Frontal cortex (tissue), 4 donors: ENCODE measurements around the gene FRY. TPM values are rescaled to one million over a fixed set of nuclear protein-coding genes. Genes with fewer than 3 reads are reported as not detected.

Experiments
- DNase-seq, 2 donors: peaks; one replicate each; pipeline ENCODE4 v3.0.0; 2012; ENCODE audit warnings: low spot score in 2 of 2
- FAIRE-seq: peaks from 2 replicates; lab custom pipeline; 2012; peaks lifted over from hg19 to GRCh38; lab: Jason Lieb, UNC
- total RNA-seq: library from RNA; depleted of rRNA; stranded (reverse); fragments of >200 nt; gene quantifications from one replicate; pipeline ENCODE4 v1.2.3, GENCODE V29; 2014
- donor health status: control.
- donor health status: control.
- donor health status: control.

The FRY gene
- total RNA-seq, 1 donor from 2014 or later = 55.4 TPM

DNA sequence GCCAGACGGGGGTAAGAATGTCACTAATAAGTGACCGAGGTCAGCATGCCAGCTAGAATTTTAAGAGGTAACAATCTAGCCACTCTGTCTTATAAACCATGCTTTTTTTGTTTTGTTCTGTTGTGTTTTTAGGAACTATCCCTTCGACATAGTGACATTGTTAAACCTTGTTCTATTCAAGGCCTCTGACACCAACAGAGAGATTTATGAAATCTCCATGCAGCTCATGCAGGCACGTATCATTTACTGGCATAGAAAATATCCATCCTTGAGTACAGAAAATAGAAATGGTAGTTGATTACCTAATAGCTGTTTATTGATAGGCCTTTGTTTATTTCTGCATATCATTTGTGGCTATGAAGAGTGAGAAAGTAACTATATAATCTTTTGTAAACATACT is 170.2 kb downstream of the FRY start:
- DNase-seq = no peak
- no peak for FAIRE-seq

DNA sequence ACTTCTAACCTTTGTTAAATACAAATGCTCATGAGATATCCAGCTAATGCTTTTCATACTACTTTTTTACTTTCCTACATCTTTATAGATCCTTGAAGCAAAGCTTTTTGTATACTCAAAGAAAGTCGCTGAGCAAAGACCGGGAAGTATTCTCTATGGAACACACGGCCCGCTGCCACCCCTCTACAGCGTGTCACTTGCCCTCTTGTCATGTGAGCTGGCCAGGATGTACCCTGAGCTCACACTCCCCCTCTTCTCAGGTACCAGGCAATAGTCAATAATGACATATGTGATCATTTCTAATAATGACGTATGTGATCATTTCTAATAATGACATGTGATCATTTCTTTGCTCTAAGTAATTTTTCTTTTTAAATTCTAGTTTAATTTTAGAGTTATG is 170.7 kb downstream of the FRY start:
- FAIRE-seq (no peak), DNase-seq (no peak)

DNA sequence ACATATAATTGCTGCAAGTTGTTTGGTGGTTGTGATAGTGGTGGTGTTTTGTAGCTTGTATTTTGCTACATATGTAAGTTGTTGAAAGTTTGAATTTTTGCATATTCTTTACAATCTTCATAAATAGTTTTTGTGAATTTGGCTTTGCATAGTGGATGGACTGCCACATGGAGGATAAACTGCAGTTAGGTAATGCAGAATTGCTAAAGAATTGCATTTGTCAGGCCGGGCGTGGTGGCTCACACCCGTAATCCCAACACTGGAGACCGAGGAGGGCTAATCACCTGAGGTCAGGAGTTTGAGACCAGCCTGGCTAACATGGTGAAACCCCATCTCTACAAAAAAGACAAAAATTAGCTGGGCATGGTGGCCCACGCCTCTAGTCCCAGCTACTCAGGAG is 171.6 kb downstream of the FRY start:
- no peak for FAIRE-seq
- DNase-seq = no peak

DNA sequence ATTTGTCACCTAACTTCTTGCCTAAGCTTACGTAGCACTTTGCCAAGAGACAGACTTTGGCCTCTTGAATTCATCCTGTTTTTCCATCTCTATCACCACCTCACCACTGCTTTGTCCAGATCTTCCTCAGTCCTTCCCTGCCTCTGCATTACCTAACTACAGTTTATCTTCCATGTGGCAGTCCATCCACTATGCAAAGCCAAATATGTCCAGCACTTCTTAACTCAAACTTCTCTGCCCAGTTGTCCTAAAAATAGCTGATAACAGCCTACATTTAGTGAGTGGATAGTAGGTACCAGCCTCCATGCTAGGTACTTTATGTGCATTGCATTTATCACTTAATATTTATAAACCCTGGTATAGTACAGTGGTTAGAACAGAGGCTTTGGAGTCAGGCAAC is 172.2 kb downstream of the FRY start:
- FAIRE-seq (no peak), DNase-seq (no peak)

DNA sequence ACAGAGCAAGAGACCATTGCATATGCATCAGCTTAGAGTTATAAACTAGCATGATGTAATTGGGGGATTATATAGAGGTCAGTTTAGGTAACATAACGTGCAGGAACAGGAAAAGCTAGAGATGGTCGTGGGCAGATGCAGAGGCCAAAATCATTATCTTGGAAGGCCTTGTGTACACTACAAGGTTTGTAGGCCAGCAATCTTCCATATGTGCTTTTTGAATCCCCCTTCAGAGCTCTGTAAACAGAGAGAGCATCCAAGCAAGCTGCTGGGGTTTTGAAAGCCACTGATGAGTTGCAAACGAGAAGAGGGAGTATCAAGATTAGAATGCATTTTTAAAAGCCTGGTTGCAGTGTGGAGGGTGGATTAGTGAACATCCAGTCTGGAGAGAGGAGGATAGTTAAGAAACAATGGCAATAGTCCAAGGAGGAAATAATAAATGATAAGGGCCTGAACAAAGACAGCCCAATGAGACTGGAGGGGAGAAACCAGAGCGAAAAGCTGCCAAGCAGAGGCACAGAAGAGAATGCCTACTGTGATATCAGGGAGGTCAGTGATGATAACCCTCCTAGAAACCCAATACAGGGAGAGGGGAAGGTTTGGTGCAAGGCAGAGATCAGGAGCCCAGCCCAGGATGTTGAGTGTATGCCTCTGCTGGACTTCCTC is 174.0 kb downstream of the FRY start:
- no peak for FAIRE-seq
- no peak for DNase-seq

DNA sequence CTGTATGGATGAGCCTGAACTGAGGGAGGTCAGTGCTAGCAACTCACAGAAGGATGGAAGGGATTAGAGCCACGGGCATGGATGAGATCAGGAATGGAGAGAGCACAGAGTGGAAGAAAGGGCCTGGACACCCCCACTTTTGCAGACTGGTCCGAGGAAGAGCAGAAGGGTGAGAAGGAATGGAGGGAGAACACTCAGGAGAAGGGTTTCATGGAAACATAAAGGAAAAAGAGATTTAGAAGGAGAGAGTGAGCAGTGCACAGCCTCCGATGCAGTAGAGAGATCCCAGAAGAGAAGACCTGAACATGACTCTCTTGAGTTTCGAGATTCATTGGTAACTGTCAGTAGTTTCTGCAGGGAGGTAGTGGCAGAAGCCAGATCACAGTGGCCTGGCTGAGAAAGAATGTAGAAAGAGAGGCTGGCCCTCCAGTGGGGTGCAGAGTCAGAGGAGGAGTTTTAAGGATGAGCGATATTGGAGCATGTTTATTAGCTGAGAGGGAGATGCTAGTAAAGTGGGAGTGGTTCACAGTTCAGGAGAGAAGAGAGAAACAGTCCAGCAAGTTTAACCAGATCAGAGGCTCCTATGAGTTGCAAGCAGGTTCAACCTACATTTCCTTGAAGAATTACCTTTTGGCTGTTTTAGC is 174.6 kb downstream of the FRY start:
- DNase-seq (no peak), FAIRE-seq (no peak)

DNA sequence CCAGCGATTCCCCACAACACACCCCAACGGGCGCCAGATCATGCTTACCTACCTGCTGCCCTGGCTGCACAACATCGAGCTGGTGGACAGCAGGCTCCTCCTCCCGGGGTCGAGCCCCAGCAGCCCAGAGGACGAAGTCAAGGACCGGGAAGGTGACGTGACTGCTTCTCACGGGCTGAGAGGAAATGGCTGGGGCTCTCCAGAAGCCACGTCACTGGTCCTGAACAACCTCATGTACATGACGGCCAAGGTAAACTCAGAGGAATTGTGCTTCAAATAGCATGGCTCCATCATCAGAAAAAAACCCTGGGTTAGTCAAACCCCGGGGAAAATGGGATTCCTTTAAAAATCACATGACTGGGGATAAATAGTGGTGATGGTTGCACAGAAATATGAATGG is 177.3 kb downstream of the FRY start:
- FAIRE-seq = no peak

DNA sequence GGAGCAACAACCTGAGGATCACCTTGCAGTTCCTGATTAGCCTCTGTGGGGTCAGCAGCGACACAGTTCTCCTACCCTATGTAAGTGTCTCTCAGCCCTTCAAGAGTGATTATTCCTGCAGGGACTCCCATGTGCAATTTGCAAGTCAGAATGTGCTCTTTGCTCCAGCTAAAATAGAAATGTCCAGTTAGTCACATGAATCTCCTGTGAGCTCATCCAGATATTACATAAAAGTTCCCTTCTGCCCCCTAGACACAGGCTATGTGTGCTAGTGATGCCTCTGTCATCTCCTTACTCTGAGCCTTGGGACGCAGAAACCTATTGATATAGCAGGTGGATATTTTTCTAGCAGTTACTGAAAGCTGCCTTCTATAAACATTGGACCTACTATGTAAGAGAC is 178.1 kb downstream of the FRY start:
- FAIRE-seq = no peak
- no peak for DNase-seq

More for the DNA sequence above, 177.3 kb downstream of the FRY start:
- DNase-seq = no peak

DNA sequence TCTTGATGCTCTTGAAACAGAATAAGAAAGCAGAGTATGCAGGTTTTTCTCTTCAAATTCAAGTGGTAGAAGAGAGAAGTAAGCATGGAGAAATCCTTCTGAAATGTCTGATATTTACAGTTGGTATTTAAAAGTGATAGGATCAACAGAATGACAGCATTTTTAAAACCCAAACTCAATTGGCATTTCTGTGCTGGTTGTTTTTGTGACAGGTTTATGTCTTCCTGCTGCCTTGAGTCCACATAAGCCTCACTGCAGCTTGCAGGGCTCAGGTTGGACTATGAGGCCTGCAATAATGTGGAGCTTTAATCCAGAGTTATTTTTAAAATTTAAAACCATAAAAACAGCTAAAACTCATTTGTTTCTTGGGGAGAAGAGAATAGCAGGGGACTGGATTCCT is 178.5 kb downstream of the FRY start:
- no peak for FAIRE-seq
- DNase-seq = no peak

DNA sequence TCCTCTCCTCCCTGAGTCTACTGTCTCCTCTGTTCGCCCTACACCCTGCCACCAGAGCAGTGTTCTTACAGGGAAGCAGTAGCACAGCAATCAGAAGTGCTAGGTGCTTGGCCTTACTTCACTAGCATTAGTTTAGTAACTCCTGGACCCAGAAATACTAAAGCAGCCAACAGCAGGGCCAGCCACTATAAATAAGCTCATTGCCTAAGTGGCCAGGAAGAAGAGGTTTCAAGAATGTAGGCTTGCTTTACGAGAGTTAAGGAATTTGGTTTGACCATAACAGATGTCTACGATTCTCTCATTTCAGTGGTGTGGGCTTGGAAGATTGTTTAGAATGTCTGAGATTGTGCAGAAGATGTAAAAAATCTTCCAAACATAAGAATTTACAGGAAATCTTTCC is 180.2 kb downstream of the FRY start:
- DNase-seq (no peak), FAIRE-seq (no peak)

DNA sequence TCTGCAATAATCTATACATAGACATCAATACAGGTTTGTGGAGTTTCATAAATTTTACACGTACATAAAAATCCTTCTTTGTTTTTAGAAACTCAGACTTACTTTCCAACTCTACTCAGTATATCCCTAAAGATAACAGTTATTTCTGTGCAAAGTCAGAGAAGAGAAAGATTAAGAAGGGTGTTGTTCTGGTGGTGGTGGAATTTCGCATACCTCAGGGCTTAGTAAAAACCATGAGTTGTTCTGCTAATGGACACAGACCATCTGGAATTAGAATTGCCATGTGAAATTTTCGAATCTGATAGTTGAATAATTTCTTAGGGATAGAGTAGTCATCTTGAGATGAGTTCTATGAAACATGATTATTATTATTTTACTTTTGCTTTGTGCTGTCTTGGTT is 180.8 kb downstream of the FRY start:
- DNase-seq = no peak
- no peak for FAIRE-seq

DNA sequence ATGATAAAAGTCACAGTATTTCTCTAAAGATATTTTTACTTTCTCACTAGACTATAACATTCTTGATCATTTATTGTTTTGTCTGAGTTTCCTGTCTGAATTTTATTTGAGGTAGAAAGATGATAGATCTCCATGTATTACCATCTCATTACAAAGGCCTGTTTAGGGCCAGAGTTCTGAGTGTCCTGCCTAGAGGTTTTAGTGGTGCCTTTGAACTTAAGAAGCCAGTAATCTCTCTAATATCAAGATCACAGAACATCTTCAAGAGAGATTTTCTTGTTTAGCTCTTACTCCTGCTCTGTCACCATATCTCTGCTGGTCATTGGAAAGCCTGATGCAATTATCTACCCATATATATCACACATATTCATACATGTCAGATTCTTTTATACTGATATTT is 182.1 kb downstream of the FRY start:
- DNase-seq (no peak), FAIRE-seq (no peak)

DNA sequence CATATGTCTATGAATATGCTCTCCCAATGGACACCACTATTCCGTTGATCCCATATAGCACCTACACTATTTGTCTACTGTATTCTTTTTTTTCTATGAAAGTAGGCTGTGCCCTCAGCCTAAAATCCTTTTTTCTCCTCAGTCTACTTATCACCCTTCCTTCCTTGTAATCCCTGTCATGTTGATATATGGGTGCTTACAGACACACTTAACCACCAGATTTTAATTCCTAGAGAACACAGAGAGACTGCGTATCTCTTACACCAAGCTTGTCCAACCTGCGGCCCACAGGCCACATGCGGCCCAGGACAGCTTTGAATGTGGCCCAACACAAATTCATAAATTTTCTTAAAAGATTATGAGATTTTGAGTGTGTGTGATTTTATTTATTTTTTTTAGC is 182.5 kb downstream of the FRY start:
- FAIRE-seq (no peak), DNase-seq (no peak)

DNA sequence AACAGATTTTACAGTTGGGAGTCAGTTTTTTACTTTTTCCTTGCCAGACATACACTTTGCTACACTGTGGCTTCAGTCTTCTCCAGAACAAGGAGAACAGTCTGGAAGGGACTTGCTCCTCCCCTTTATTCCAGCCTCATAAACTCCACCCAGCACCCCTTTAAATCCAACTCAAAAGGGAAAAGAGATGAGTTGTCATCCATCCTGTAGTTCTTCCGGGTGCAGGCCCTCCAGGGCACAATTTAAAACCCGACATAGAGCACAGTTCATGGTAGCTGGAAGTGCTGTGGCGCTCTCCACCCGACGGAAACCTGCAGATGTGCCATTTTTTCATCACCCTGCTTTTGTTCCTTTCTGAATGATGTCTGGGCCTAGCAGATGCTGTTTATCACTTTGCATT is 184.7 kb downstream of the FRY start:
- DNase-seq (no peak), FAIRE-seq (no peak)

DNA sequence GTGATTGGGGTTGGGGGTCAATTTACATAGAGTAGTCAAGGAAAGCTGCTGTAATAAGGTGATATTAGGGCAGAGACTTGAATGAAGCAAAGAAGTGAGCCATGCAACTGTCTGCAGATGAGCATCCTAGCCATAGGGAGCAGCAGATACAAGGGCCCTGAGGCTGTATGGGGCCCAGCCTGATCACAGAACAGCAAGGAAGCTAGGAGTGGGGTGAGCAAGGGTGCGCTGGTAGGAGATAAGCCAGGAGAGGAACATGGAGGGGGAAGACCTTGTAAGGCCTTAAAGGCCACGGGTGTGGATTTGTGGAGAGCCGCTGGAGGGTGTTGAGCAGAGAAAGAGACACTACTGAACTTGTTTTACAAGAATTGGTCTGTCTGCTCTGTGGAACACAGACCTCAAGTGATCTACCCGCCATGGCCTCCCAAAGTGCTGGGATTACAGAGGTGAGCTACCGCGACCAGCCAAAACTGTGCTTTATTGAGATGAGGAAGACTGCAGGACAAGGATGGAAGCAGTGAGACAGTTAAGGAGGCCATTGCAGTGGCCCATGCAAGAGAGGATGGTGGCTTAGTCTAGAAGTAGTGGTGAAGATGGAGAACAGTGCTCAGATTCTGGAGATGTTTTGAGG is 190.6 kb downstream of the FRY start:
- no peak for DNase-seq
- FAIRE-seq = no peak

DNA sequence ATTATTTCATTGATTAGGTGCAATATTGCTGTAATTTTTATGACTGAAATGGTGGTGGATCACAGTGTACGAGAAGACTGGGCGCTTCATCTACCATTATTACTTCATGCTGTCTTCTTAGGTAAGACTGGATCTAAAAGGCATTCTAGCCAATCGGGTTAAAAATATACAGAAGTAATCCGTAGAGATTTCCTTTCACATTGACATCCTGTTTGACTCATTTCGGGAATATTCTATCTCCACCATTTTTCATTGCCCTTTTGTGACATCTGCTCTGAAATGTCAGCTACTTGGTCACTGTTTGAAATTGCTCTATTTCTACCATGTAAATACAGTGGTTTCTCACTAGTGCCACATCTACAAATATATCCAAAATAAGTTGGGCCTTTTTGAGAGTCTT is 193.3 kb downstream of the FRY start:
- no peak for FAIRE-seq

DNA sequence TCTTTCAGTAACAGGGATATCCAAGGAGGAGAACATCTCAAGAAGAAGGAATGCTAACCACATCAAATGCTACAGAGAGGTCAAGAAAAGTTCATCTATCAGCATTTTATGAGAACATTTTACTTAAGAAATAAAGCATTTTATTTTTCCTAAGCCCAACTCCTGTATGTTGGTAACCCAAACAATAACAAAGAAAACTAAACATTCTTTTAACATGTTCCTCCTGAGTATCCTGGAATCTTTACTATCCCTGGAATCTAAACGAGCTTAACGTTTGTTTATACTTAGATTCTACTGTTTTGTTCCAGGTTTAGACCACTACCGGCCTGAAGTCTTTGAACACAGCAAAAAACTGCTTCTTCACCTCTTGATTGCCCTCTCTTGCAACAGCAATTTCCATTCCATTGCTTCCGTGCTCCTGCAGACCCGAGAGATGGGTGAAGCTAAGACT is 193.9 kb downstream of the FRY start:
- no peak for FAIRE-seq
- no peak for DNase-seq

More for the DNA sequence above, 193.3 kb downstream of the FRY start:
- DNase-seq = no peak

DNA sequence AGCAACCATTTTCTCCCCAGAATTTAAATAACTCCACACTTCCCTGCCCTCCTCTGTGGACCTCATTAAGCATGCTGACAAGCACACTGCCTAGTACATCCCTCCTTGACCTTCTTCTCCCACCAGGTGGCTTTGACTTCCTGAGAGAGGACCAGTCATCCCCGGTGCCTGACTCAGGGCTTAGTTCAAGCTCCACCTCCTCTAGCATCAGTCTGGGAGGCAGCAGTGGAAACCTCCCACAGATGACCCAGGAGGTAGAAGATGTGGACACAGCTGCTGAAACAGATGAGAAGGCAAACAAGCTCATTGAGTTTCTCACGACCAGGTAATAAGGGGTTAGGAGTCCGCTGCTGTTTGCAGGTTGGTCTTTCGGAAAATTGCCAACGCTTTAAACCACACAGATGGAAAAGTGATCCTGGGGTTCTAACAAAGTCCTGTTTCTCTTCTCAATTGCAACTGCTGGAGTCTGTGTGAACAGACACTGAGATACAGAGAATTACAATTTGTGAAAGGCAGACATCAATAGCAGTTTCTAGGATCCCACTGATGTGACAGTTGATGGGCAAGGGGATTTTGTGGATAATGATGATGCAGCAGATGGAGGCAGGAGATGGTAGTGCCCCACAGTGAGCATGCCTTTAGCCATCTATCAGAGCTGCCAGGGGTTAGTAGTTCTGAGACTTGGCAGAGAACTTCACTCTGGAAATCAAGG is 196.9 kb downstream of the FRY start:
- DNase-seq (no peak), FAIRE-seq (no peak)

DNA sequence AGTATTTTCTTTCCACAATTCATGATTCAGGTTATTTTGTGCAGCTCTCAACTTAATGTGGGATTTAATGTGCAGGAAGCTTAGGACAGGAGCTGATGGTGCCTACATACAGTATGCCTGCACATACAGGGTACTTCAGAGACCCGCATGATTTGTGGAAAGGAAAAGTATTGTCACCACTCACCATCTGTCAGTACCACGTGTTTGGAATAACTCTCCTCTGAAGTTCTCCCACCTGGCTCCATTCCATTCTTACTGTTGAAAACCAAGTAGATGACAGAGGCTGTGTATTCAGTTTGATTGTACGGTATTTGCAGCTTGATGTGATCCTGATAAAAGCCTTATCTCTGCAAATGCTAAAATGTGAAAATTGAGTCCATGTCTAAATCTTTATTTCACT is 197.9 kb downstream of the FRY start:
- DNase-seq (no peak), FAIRE-seq (no peak)

DNA sequence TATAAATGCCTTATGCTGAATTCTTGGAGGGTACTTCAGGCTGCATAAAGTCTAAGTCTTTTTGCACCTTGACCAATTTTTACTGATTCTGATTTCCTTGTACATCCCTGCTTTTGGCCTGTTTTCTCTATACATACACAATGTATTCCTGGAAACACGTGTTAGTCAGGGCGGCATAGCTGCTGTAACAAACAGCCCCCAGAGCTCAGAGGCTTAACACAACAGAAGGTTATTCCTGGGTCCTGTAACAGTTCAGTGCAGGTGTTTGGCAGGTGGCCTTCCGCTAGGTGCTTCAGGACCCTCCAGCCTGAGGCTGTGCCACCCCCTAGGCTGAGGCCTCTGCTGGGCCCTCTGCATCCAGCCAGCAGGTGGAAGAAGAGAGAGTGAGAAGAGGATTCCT is 200.7 kb downstream of the FRY start:
- FAIRE-seq (no peak), DNase-seq (no peak)

DNA sequence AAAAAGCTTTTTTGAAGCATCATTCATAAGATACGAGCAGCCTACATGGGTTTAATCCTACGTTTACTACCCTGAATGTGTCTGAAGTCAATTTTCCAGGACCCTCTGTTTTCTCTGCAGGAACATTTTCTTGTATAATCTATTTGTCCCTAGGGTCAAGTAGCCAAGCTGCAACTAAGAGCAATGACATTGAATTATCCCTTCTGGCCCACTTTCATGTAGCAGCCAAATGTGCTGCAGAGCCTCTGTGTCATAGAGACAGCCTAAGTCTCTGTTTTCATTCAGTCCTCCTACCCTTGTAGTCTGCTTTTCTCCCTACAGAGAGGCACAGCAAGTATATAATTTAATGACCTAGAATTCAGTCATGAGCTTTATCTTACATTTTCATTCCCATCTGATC is 201.5 kb downstream of the FRY start:
- FAIRE-seq (no peak), DNase-seq (no peak)
